ENCODE data around the gene DPH1. TPM values are rescaled to one million over a fixed set of nuclear protein-coding genes. Genes with fewer than 3 reads are reported as not detected.

The DPH1 gene
- polyA plus RNA-seq, 2 of the 4 experiments (the other 2 are of a cell fraction), result 25.5 to 33.6 TPM

- FAIRE-seq, result no peak
- POLR2A ChIA-PET, result no interaction called here
These were observed 51.6 kb downstream of the DPH1 start for GRCh38 chr17:2081564-2081963.

GRCh38 chr17:2082003-2082781 is 52.2 kb downstream of the DPH1 start:
- no peak for FAIRE-seq

More at GRCh38 chr17:2081564-2081963, 51.6 kb downstream of the DPH1 start:
- Histone ChIP-seq H3K4me2 (no peak overlapping the region), H3K4me1 (peaks cover 27% of the 10 kb centered on the region), H3K9me3 (no peaks in the 10 kb centered on the region), H3K4me3 (no peak overlapping the region), H3K27ac (no peak overlapping the region)
- no peak for ATAC-seq
- CTCF ChIA-PET, result interaction anchor here (1.0 to 9.1 kb wide), 10 partner anchors 10 to 201 kb away, joined by 3 to 55 read pairs (median 8); partner anchors contain the start of gene HIC1
- no peak for TF ChIP-seq TFCP2L1 (CRISPR knock-in tag; IDR thresholded peaks at IDR 0.05)
- no peak for TF ChIP-seq ESRRA (IDR thresholded peaks at IDR 0.05; ENCODE audit: borderline replicate concordance, low read length)
- no peak for TF ChIP-seq GATA3 (IDR thresholded peaks at IDR 0.05; ENCODE audit: borderline replicate concordance)
- TF ChIP-seq ZFP36 (IDR thresholded peaks at IDR 0.05; ENCODE audit: borderline replicate concordance, partially characterized antibody), result no peak
- no peak for TF ChIP-seq CBX8 (IDR thresholded peaks at IDR 0.05)
- no peak for TF ChIP-seq CTCF (IDR thresholded peaks at IDR 0.05)
- no peak for TF ChIP-seq POLR2A (IDR thresholded peaks at IDR 0.05; ENCODE audit: low read length)
- TF ChIP-seq CBX2 (IDR thresholded peaks at IDR 0.05; ENCODE audit: borderline replicate concordance, low read depth), result no peak
- TF ChIP-seq EP300 (IDR thresholded peaks at IDR 0.05), result no peak
- TF ChIP-seq SMC3 (IDR thresholded peaks at IDR 0.05), result no peak
- TF ChIP-seq FOSL2 (IDR thresholded peaks at IDR 0.05), result no peak
- no peak for TF ChIP-seq FOSL2 (CRISPR knock-in tag; IDR thresholded peaks at IDR 0.05)
- TF ChIP-seq MAX (IDR thresholded peaks at IDR 0.05), result no peak
- TF ChIP-seq JUNB (IDR thresholded peaks at IDR 0.05), result no peak
- no peak for TF ChIP-seq NR3C1 (IDR thresholded peaks at IDR 0.05)
- no peak for TF ChIP-seq BCL3 (IDR thresholded peaks at IDR 0.05)
- WGBS (ENCODE audit: missing lambda C conversion rate), result 88% methylated on average over 9 of the region's 9 CpGs
- no peak for DNase-seq (ENCODE audit: low read depth in 1 of 2, low spot score in 1 of 2)

More at GRCh38 chr17:2082003-2082781, 52.2 kb downstream of the DPH1 start:
- POLR2A ChIA-PET, result no interaction called here
- peaks cover 27% of the 10 kb centered on the region for H3K4me1 ChIP-seq
- no peak for DNase-seq (ENCODE audit: low read depth in 1 of 2, low spot score in 1 of 2)
- H3K9me3 ChIP-seq, result no peaks in the 10 kb centered on the region
- CTCF ChIA-PET, result interaction anchor here (1.0 to 9.1 kb wide), 14 partner anchors 9 to 200 kb away, joined by 3 to 55 read pairs (median 3); partner anchors contain the start of gene HIC1
- H3K4me3 ChIP-seq, result no peak overlapping the region
- WGBS (ENCODE audit: missing lambda C conversion rate), result 82% methylated on average over 9 of the region's 9 CpGs
- no peak for ATAC-seq
- H3K4me2 ChIP-seq, result no peak overlapping the region
- TF ChIP-seq MAFK (IDR thresholded peaks at IDR 0.05; ENCODE audit: partially characterized antibody) (no peak), HMGXB4 (CRISPR knock-in tag; IDR thresholded peaks at IDR 0.05; ENCODE audit: borderline replicate concordance) (no peak), EHMT2 (IDR thresholded peaks at IDR 0.05; ENCODE audit: low read depth) (no peak), HEYL (CRISPR knock-in tag; IDR thresholded peaks at IDR 0.05) (no peak), TP53 (CRISPR knock-in tag; IDR thresholded peaks at IDR 0.05) (no peak), BHLHE40 (IDR thresholded peaks at IDR 0.05; ENCODE audit: low read depth, low read length) (no peak), ZNF302 (CRISPR knock-in tag; IDR thresholded peaks at IDR 0.05) (no peak), MYC (IDR thresholded peaks at IDR 0.05; ENCODE audit: borderline replicate concordance, low read length) (no peak)
- H3K27ac ChIP-seq, result no peak overlapping the region

Data from A549 (cell line).